ENCODE measurements around the gene HEXIM2. TPM values are rescaled to one million over a fixed set of nuclear protein-coding genes. Genes with fewer than 3 reads are reported as not detected.

Gene HEXIM2
- total and polyA plus RNA-seq, 2 of the 13 experiments (the other 11 are each of a cell fraction or from before 2014, with no cell fraction given): 27.1 to 32.4 TPM

DNA sequence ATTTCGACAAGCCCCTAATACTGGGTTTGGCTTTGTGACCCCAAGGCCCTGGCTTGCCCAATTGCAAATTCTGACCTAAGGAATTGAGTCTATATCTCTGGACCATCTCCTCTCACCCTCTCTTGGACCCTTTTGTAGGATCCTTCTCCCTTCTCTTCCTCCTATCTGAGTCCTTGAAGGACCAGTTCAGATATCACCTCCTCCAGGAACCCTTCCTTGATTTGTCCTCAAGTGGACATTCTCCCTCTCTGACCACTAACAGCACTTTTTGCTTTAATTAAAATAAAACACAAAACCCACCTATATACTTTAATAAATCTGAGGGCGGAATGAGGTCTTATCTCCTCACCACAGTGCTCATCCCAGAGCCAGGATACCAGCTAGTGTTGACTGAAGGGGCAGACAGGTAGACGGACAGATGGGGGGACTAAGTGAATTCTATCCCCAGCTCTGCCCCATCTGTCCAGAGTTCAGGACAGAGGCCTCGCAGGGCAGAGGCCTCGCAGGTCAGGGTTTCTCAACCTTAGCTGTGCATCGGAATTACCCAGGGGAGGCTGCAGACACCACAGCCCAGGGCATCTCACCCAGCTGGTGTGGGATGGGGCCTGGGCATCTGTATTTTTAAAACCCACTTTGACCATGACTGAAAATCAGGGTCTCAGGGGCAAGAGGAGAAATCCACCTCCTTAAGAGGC lies 38.5 kb upstream of the HEXIM2 start (continued):
- TF ChIP-seq ZNF441 (CRISPR knock-in tag; IDR thresholded peaks at IDR 0.05; ENCODE audit: borderline replicate concordance): peak; percentile 97
- no peak for TF ChIP-seq SP1 (IDR thresholded peaks at IDR 0.05)
- TF ChIP-seq SP1 (CRISPR knock-in tag; IDR thresholded peaks at IDR 0.05): no peak
- TF ChIP-seq TCF12 (IDR thresholded peaks at IDR 0.05): no peak
- no peak for TF ChIP-seq TCF12 (CRISPR knock-in tag; IDR thresholded peaks at IDR 0.05)
- TF ChIP-seq FOSL2 (CRISPR knock-in tag; IDR thresholded peaks at IDR 0.05): peak; percentile 70
- no peak for TF ChIP-seq ZSCAN9 (CRISPR knock-in tag; IDR thresholded peaks at IDR 0.05; ENCODE audit: borderline replicate concordance)
- no peak for TF ChIP-seq ZNF446 (CRISPR knock-in tag; IDR thresholded peaks at IDR 0.05)
- no peak for TF ChIP-seq ZNF382 (CRISPR knock-in tag; IDR thresholded peaks at IDR 0.05; ENCODE audit: borderline replicate concordance)
- no peak for TF ChIP-seq ZNF569 (CRISPR knock-in tag; IDR thresholded peaks at IDR 0.05; ENCODE audit: borderline replicate concordance)
- TF ChIP-seq NFIC (IDR thresholded peaks at IDR 0.05; ENCODE audit: low read length): no peak
- TF ChIP-seq, protein P1, sequence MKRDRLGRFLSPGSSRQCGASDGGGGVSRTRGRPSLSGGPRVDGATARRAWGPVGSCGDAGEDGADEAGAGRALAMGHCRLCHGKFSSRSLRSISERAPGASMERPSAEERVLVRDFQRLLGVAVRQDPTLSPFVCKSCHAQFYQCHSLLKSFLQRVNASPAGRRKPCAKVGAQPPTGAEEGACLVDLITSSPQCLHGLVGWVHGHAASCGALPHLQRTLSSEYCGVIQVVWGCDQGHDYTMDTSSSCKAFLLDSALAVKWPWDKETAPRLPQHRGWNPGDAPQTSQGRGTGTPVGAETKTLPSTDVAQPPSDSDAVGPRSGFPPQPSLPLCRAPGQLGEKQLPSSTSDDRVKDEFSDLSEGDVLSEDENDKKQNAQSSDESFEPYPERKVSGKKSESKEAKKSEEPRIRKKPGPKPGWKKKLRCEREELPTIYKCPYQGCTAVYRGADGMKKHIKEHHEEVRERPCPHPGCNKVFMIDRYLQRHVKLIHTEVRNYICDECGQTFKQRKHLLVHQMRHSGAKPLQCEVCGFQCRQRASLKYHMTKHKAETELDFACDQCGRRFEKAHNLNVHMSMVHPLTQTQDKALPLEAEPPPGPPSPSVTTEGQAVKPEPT (CRISPR knock-in tag; IDR thresholded peaks at IDR 0.05; ENCODE audit: low read depth): no peak
- TF ChIP-seq, protein P2, sequence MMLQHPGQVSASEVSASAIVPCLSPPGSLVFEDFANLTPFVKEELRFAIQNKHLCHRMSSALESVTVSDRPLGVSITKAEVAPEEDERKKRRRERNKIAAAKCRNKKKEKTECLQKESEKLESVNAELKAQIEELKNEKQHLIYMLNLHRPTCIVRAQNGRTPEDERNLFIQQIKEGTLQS (CRISPR knock-in tag; IDR thresholded peaks at IDR 0.05): no peak
- TF ChIP-seq NR2F6 (IDR thresholded peaks at IDR 0.05): peak; percentile 89
- TF ChIP-seq NR2F6 (CRISPR knock-in tag; IDR thresholded peaks at IDR 0.05): peak; percentile 91
- TF ChIP-seq, protein P3, sequence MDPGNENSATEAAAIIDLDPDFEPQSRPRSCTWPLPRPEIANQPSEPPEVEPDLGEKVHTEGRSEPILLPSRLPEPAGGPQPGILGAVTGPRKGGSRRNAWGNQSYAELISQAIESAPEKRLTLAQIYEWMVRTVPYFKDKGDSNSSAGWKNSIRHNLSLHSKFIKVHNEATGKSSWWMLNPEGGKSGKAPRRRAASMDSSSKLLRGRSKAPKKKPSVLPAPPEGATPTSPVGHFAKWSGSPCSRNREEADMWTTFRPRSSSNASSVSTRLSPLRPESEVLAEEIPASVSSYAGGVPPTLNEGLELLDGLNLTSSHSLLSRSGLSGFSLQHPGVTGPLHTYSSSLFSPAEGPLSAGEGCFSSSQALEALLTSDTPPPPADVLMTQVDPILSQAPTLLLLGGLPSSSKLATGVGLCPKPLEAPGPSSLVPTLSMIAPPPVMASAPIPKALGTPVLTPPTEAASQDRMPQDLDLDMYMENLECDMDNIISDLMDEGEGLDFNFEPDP (CRISPR knock-in tag; conservative IDR thresholded peaks at IDR 0.05): no peak
- TF ChIP-seq DNMT1 (CRISPR knock-in tag; IDR thresholded peaks at IDR 0.05): no peak
- TF ChIP-seq ZBTB20 (CRISPR knock-in tag; IDR thresholded peaks at IDR 0.05; ENCODE audit: borderline replicate concordance, low read depth): no peak
- no peak for TF ChIP-seq ZBTB8A (CRISPR knock-in tag; IDR thresholded peaks at IDR 0.05; ENCODE audit: borderline replicate concordance, low read depth)
- TF ChIP-seq POLR2G (IDR thresholded peaks at IDR 0.05; ENCODE audit: low read depth, low read length): no peak
- TF ChIP-seq, protein P4, sequence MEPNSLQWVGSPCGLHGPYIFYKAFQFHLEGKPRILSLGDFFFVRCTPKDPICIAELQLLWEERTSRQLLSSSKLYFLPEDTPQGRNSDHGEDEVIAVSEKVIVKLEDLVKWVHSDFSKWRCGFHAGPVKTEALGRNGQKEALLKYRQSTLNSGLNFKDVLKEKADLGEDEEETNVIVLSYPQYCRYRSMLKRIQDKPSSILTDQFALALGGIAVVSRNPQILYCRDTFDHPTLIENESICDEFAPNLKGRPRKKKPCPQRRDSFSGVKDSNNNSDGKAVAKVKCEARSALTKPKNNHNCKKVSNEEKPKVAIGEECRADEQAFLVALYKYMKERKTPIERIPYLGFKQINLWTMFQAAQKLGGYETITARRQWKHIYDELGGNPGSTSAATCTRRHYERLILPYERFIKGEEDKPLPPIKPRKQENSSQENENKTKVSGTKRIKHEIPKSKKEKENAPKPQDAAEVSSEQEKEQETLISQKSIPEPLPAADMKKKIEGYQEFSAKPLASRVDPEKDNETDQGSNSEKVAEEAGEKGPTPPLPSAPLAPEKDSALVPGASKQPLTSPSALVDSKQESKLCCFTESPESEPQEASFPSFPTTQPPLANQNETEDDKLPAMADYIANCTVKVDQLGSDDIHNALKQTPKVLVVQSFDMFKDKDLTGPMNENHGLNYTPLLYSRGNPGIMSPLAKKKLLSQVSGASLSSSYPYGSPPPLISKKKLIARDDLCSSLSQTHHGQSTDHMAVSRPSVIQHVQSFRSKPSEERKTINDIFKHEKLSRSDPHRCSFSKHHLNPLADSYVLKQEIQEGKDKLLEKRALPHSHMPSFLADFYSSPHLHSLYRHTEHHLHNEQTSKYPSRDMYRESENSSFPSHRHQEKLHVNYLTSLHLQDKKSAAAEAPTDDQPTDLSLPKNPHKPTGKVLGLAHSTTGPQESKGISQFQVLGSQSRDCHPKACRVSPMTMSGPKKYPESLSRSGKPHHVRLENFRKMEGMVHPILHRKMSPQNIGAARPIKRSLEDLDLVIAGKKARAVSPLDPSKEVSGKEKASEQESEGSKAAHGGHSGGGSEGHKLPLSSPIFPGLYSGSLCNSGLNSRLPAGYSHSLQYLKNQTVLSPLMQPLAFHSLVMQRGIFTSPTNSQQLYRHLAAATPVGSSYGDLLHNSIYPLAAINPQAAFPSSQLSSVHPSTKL (CRISPR knock-in tag; IDR thresholded peaks at IDR 0.05): peak; percentile 59; the same call in 1 of the 2 replicates
- peak; percentile 45; the same call in 1 of the 2 replicates for TF ChIP-seq CEBPB (IDR thresholded peaks at IDR 0.05; ENCODE audit: borderline replicate concordance, low read depth, low read length)
- TF ChIP-seq, protein P5, sequence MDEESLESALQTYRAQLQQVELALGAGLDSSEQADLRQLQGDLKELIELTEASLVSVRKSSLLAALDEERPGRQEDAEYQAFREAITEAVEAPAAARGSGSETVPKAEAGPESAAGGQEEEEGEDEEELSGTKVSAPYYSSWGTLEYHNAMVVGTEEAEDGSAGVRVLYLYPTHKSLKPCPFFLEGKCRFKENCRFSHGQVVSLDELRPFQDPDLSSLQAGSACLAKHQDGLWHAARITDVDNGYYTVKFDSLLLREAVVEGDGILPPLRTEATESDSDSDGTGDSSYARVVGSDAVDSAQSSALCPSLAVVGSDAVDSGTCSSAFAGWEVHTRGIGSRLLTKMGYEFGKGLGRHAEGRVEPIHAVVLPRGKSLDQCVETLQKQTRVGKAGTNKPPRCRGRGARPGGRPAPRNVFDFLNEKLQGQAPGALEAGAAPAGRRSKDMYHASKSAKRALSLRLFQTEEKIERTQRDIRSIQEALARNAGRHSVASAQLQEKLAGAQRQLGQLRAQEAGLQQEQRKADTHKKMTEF (CRISPR knock-in tag; IDR thresholded peaks at IDR 0.05): no peak
